GF-D8 (cell line): ENCODE data around the gene GTF3C1.
"Not testable (repeated sequence)": the region's sequence is repeated elsewhere in the genome, so short reads cannot be mapped to it uniquely, and the experiment has no call there.

Experiments
- DNase-seq: peaks from one replicate; lab custom pipeline; 2025; lab: John Stamatoyannopoulos, UW

Gene GTF3C1, protein sequence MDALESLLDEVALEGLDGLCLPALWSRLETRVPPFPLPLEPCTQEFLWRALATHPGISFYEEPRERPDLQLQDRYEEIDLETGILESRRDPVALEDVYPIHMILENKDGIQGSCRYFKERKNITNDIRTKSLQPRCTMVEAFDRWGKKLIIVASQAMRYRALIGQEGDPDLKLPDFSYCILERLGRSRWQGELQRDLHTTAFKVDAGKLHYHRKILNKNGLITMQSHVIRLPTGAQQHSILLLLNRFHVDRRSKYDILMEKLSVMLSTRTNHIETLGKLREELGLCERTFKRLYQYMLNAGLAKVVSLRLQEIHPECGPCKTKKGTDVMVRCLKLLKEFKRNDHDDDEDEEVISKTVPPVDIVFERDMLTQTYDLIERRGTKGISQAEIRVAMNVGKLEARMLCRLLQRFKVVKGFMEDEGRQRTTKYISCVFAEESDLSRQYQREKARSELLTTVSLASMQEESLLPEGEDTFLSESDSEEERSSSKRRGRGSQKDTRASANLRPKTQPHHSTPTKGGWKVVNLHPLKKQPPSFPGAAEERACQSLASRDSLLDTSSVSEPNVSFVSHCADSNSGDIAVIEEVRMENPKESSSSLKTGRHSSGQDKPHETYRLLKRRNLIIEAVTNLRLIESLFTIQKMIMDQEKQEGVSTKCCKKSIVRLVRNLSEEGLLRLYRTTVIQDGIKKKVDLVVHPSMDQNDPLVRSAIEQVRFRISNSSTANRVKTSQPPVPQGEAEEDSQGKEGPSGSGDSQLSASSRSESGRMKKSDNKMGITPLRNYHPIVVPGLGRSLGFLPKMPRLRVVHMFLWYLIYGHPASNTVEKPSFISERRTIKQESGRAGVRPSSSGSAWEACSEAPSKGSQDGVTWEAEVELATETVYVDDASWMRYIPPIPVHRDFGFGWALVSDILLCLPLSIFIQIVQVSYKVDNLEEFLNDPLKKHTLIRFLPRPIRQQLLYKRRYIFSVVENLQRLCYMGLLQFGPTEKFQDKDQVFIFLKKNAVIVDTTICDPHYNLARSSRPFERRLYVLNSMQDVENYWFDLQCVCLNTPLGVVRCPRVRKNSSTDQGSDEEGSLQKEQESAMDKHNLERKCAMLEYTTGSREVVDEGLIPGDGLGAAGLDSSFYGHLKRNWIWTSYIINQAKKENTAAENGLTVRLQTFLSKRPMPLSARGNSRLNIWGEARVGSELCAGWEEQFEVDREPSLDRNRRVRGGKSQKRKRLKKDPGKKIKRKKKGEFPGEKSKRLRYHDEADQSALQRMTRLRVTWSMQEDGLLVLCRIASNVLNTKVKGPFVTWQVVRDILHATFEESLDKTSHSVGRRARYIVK (N-terminal part only)

DNA sequence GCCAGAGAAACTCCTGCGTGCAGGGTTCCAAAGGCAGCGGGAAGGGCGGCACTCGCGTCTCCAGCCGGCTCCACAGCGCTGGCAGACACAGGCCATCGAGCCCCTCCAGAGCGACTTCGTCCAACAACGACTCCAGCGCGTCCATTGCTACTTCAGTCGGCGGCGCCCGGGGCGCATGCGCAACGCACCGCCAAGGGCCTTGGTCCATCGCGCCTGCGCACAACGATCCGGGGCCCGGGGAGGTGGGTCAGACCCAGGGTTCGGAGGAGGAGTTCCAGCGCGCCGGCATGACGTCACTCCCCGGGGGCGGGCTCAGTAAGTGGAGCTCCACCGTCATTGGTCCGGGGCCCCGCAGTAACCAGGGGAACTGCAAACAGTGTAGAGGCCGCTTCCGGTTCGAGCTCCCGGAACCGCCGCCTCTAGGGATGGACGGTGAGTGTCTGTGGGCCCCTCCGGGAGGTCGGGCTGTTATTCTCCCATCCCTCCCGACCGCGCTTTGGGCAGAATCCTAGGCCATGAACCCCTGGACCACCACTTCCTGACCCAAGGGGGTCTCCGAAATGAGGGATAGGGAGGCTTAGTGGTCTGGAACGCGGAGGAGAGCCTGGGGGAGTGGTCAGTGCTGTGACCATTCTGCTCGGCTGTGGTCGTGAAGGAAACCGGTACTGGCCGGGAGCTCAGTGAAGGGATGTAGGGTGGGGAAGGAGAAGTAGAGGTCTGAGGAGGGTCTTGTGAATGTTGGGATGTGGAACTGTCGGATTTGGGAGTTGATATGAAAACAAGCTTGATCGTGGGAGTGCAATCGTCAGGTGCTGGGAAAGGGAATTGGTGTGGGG is at the start of gene GTF3C1, which contains the start of gene KATNIP:
GTF3C1 (minus strand) TSS at position 168 of the 836 bp plus-strand sequence; CDS start at position 145, 23 bp downstream.
KATNIP (plus strand) TSS at position 399 of the 836 bp plus-strand sequence; CDS start at position 426, 27 bp downstream.
- peak; percentile 93 for DNase-seq

DNA sequence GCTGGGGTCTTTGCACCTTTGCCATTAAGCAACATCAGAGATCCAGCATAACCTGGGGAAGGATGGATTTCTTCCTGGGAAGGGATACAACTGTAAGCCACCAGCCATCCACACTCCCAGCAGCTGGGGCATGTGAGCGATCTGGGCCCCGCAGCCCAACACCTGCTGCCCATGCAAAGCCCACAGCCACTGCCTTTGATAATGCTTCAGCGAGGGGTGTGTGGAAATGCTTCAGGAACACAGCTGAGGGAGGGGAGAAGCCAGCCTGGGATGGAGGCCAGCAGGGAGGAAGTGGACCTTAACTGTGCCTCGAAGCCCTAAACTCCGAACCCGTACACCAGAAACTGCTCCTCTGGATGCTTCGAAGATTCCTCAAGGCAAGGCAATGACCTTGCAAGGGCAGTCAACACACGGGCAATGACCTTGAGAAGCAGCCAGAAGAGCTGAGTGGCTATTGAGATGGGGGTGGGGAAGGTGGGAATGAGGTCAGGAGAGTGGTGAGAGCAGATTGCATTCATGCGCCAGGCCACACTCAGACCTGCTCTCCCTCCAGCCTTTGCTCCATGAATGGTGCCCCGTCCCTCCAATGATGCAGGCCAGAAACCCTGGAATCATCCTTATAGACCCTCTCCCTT is 49.3 kb upstream of the GTF3C1 start:
- DNase-seq, result no peak

DNA sequence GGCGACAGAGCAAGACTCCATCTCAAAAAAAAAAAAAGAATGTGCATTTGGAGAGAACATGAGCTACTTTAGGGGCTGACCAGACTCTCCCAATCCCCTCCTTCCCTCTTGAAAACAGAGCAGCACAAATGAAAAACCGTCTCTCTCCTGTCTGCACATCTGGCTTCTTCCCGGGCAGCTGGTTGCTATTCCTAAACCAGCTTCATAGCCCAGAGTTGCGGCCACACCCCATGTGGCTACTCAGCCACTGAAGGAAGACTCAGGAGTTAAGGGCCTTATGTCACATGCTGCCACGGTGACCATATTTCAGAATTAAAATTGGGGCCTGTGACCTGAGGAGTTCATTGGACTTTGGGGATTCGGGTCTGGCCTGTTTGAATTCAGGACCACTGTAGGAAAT is 48.5 kb upstream of the GTF3C1 start:
- no peak for DNase-seq

DNA sequence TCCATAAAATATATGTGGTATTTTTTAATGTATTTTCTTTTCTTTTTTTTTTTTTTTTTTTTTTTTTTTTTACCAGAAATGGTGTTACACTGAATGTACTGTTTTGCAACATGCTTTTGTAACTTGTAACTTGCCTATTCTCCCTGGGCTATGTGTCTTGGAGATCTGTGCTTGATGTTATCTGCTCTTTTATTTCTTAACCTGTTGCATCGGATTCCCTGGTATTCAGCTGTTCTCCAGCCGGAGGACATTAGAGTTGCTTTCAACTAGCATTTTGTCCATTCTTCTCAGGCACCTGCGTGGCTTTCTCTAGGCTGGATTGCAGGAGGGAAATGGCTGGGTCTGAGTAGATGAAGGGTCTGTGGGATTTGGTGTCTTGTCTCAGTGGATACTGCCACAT is 47.6 kb upstream of the GTF3C1 start:
- DNase-seq, result no peak

DNA sequence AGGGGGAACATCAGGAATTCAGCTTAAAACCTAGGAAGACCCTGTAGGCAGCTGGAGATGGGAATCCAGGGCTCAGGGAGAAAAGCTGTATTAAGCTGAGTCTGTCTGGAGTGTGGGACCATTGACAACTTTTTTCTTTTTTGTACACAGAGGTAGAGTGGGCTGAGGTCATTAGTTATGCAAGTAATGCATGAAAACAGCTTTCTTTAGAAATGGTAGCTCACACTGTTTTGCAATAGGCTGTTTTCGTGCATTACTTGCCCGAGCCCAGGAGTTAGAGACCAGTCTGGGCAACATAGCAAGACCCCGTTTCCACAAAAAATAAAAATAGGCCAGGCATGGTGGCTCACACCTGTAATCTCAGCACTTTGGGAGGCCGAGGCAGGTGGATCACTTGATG is 46.7 kb upstream of the GTF3C1 start:
- DNase-seq, result no peak

DNA sequence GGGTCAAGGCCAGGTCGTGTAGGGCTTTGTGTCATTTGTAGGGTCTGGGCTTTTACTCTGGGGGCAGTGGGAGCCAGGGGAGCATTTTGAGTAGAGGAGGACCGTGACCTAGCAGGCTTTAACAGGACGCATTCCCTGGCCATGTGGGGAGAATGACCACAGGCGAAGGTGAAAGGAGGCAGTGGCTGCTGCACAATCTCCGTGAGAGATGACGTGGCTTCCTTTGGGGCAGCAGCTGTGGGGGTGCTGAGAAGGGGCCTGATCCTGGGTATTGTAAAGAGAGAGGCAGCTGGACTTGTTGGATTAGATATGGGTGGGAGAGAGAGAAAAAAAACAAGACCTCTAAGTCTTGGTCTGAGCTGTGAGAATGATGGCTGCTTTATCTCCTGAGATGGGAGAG is 46.3 kb upstream of the GTF3C1 start:
- DNase-seq, result no peak

DNA sequence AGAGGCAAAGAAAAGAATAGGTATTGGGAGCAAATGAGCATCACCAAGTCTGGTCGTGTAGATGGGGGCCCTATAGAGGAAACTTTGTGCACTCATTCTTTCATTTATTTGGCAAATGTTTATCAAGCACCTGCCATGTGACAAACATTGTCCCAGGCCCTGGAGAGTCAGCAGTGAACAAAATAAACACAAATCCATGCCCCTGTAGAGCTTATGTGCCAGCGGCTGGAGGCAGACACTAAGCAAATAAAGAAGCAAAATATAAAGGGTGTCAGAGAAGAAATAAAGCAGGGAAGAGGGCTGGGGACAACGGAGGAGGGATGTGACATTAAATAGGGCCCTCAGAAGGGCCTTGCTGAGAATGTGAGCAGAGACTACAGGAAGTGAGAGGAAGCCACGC is 45.8 kb upstream of the GTF3C1 start:
- no peak for DNase-seq

DNA sequence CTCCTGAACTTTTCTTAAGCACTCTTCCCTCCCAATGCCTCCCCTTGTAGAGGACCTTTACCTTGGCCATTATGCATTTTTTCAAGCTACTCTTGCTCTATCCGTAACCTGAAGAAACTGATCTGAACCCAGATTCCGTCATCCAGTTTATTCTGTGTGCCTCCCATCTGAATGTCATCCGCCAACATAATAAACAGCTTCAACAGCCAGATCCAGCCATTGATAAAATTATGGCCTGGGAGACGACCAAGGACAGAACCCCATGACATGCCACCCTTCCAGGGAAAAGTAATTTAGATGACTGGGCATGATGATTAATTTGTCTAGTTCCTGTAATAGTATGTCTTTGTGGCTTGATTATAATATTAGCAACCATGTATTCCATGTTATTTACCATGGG is 42.1 kb upstream of the GTF3C1 start:
- no peak for DNase-seq

DNA sequence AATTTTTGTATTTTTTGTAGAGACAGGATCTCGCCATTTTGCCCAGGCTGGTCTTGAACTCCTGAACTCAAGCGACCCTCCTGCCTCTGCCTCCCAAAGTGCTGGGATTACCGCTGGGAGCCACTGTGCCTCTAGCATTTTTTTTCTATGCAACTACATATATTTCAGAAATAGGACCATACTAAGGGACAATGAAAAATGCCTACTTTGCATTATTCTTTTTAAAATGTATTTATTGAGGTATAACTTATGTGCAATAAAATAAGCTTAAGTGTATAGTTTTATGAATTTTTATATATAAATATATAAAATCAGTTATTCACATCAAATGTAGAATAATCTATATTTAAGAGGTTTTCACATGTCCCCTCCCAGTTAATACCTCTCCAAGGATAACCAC is 38.3 kb upstream of the GTF3C1 start:
- DNase-seq, result no peak

DNA sequence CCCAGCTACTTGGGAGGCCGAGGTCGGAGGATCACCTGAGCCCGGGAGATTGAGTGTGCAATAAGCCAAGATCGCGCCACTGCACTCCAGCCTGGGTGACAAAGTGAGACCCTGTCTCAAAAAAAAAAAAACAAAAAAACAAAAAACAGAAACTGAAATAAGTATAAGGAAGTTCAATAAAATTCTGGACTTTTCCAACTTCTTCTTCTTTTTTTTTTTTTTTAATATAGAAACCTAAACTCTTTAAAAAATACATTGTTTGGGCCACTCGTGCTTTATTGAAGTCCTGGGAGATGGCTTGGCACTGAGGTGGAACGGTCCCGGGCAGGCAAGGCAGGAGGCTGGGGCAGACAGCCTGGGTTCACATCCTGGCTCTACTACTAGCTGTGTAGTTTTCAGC is 37.0 kb upstream of the GTF3C1 start:
- DNase-seq, result no peak

DNA sequence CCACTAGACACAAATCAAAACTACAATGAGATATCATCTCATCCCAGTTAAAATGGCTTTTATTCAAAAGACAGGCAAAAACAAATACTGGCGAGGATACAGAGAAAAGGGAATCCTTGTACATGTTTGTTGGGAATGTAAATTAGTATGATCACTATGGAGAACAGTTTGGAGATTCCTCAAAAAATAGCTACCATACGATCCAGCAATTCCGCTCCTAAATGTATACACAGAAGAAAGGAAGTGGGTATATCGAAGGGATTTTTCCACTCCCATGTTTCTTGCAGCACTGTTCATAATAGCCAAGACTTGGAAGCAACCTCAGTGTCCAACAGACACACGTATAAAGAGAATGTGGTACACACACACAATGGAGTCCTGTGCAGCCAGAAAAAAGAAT is 35.5 kb upstream of the GTF3C1 start:
- DNase-seq, result no peak

DNA sequence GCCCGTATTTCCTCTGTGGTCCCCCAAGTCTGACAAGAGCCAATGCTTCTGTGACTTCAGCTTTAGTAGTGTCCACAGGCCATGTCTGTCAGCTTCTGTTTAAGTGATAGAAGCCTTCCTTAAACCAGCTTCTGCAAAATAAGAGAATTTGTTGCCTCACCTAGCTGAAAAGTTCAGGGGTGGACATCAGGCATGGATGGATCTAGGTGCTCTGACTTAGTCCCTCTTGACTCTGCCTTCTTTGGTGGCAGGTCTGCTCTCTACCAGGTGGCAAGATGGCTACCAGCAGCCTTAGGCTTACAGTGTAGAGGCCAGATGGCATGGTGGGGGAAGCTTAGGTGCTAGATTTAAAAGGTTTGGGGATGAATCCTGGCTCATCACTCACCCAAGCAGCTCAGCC is 33.9 kb upstream of the GTF3C1 start:
- DNase-seq, result no peak

DNA sequence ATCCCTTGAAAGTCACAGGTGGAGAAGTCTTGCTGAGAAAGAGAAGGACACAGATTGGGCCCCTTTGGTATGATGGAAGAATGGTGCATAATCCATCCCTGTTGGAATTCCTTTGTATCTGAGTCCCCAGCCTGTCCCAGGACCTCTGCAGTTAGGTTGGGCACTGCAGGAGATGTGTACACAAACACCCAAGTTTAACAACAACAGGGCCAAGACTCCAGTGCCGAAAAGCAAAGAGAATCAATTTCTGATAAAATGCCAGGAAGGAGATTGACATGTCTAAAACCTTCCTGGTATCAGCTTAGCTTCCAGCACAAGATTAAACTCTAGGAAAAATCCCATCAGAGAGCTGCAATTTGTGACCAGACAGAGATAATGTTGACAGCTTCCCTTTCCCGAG is 33.2 kb upstream of the GTF3C1 start:
- no peak for DNase-seq

DNA sequence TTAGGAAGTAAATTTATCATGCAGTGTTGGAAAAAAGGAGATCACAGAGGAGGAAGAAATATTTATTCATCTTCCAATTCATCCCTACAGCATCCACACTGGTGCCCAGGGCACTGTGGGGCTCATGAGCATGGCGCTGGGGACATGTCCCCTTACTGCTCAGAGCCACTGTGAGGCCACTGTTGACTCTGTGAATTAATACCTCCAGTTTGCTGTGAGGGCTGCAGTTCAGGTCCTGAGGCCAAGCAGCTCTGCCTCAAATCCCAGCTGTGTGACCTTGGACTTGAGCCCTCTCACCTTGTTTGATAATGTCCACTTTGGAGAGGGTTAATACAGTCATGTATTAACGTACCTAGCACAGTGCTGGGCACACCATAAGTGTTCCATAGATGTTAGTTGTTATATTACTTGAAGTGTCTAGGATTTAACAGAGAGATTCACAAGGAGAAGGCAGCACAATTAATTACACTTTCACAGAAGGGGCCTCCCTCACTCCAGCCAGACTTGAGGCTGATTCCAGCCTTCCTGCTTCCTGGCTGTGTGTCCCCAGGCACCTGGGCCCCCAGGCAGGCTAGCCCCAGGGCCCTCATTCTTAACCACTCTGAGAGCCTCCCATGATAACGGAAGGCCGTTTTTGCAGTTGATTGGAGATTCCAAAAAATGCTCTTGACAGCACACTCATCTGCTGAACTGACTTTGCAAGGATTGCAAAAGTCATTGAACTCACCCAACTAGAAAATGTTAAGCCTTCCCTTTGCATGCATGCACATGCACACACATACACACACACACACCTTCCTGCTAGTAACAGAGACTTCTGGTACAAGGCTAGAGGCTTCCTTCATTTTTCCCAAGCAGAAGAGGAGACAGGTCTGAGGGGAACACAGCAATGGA is 29.6 kb upstream of the GTF3C1 start:
- DNase-seq, result no peak

DNA sequence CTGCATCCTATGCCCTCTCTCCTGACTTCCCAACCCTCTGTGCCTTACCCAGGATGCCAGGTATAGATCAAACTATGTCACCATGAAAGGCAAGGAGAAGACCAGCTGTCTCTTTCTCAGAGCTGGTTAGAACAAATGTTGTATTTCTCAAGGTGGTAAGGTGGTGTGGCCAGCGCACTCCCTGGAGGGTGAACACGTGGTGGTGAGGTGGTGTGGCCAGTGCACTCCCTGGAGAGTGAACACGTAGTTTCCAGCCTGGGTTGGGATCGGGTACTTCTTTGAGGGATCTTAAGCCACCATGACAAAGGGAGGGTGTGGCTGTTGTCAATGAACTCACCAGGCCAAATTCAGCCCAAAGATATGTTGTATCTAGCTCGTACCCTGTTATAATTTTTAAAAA is 27.0 kb upstream of the GTF3C1 start:
- no peak for DNase-seq

DNA sequence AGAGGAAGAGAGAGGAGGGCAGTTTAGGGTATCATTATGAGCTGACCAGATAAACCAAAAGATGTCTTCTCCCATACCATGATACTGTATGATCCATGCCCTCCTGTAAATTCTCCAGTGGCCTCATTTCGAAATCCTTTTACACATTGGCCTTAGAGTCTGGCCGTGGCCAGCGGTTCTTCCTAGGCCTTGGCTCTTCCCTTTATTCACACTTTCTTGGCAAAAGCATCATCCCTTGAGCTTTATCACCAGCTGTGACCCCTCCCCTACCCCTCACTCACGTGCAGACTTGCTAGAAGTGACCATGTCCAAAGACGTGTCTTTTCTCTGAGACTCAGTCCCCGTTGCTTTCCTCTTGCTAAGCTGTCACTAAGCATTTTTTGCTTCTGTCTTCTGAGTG is 23.0 kb upstream of the GTF3C1 start:
- no peak for DNase-seq

DNA sequence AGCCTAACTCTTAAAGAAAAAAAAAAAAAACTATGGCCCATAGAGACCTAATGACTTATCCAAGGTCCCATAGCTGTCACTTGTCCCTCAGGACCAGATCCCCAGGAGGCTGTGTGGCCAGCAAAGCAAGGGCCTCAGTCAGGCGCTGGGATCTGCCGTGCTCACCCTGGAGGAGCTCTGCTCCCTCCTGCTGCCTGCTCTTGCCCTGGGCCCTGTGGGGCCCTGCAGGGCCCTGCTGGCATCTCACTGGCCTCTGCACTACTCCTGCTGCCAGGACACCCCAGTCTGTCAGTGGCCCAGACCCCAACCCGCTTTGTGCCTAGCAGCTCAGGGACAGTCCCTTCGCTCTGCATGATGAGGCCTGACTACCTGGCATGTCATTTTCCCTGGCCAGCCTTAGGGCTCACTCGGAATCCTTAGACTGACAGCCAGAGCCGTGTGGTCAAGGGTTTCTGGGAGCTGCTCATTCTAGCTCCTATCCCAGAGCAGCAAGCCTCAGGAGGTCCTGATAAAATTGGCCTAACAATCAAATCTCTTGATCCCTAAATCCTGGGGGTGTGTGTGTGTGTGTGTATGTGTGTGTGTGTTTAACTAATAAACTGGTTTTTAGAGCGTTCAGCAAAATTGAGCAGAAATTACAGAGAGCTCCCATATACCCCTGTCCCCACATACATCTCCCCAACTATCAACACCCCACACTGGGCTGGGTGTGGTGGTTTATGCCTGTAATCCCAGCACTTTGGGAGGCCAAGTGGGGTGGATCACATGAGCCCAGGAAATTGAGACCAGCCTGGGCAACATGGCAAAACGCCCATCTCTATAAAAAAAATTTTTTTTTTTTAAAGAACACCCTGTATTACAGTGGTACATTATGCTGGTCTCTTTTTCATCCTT is 22.0 kb upstream of the GTF3C1 start:
- no peak for DNase-seq

DNA sequence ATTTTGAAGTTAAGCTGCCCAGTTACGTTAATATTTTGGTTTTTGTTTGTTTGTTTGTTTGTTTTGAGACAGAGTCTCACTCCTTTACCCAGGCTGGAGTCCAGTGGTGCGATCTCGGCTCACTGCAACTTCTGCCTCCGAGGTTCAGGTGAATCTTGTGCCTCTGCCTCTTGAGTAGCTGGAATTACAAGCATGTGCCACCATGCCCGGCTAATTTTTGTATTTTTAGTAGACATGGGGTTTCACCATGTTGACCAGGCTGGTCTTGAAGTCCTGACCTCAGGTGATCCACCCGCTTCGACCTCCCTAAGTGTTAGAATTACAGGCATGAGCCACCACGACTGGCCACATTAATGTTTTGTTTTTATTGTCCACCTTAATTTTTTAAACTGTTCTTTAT is 21.3 kb upstream of the GTF3C1 start:
- not testable (repeated sequence) for DNase-seq

DNA sequence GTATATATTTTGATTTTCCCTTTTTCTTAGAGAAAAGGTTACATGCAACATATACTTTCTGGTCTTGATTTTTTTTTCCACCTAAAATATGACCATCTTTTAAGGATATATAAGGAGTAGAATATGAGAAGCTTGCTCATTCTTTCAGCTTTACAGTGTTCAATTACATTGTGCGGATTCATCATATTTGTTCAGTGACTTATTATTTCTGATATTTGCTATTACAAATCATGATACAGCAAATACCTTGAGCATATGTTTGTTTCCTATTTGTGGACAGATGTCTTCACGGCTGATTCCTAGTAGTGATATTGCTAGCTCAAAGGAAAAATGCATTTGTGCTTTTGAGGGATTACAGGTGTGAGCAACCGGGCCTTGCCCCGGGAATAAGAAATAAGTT is 18.4 kb upstream of the GTF3C1 start:
- no peak for DNase-seq
